Activated CD4-positive, CD25-positive, alpha-beta regulatory T cell treated with anti-CD3 and anti-CD28 coated beads, Interleukin-2, amount 50 U/mL, for 72 hours (primary cell): ENCODE measurements around the gene CCDC127.

Experiments
- DNase-seq: peaks from one replicate; pipeline ENCODE4 v3.0.0; 2021

The CCDC127 gene

GRCh38 chr5:155651-156410, 62.1 kb downstream of the CCDC127 start:
- no peak for DNase-seq

GRCh38 chr5:154826-155225, 63.1 kb downstream of the CCDC127 start:
- no peak for DNase-seq

GRCh38 chr5:154236-154635, 63.7 kb downstream of the CCDC127 start:
- no peak for DNase-seq

GRCh38 chr5:153256-153655, 64.7 kb downstream of the CCDC127 start:
- DNase-seq = no peak

GRCh38 chr5:152077-152476, 65.9 kb downstream of the CCDC127 start:
- DNase-seq = no peak

GRCh38 chr5:150746-151145, 67.2 kb downstream of the CCDC127 start:
- DNase-seq = no peak

GRCh38 chr5:149745-150485, 68.0 kb downstream of the CCDC127 start:
- no peak for DNase-seq

- DNase-seq = no peak
Measured at GRCh38 chr5:147751-148150, 70.2 kb downstream of the CCDC127 start.
